DMS 273 (cell line): ENCODE results near the gene ZC4H2.
"Not testable (repeated sequence)": the region's sequence is repeated elsewhere in the genome, so short reads cannot be mapped to it uniquely, and the experiment has no call there.

Experiments used
- DNase-seq: peaks from one replicate; lab custom pipeline; 2025; ENCODE audit not compliant: unreplicated experiment; lab: John Stamatoyannopoulos, UW

The ZC4H2 gene, protein sequence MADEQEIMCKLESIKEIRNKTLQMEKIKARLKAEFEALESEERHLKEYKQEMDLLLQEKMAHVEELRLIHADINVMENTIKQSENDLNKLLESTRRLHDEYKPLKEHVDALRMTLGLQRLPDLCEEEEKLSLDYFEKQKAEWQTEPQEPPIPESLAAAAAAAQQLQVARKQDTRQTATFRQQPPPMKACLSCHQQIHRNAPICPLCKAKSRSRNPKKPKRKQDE

DNA sequence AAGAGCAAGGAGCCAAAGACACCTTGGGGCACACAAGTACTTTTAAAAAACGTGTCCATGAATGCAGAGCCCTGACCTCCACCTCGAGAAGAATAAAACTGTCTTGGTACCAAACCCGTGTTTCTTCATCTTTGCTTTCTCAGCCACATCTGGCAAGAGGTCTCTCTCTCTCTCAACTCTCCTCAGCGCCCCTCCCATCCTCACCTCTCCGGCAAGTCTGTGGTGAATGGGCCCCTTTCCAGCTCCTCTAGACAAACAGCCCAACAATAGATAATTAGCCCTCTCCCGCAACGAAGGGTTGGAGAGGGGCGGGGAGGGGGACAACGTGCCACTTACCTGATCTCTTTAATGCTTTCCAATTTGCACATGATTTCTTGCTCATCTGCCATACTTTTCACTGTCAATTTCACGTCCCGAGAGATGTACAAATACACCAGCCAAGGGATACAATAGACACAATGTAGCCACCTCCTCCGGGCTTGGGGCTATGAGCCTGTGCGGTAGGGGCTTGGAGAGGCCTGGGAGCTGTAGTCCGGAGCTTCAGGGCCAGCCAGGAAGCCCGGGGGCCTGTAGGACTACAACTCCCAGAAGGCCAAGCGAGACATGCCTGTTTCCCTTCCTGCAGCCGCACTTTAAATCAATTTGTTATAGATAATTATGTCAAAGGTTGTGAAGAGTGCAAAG, at the start of gene ZC4H2:
ZC4H2 (minus strand) TSS at position 462 of the 684 bp plus-strand sequence; CDS start at position 389, 73 bp downstream.
- peak; percentile 80 for DNase-seq

DNA sequence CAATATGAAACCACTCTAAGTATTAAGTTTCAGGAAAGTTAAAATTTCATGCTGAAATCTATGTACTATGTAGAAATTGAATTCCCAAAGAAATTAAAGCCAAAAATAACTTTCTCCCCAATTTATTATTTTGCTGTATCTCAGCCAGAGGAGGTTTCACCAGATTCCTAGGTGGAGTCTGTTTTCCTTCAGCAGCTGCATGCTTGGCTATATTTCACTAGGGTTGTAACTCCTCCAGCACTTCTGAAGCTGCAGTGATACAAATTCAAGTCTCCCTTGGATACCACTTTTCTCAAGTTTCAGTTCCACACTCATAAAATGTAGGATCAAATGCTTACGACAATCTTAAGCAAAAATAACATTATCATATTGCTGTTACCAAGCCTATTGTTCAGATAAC, 41.2 kb upstream of the ZC4H2 start:
- DNase-seq: no peak

DNA sequence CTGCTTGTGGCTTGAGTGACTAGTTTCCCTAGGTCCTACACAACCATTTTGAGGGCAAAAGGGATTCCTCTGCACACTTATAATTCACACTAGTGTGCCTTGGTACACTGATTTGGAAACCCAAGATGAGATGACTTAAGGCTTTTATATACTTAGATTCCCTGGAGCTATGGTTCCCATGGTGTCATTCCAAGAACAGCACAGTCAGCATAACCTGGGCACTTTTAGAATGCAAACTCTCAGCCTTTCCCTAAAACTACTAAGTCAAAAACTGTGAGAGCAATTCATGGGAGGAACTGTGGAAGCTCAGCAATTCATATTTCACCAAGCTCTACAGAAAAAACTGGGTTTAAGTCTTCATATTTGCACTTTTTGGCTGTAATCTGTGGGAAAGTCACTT, 38.0 kb upstream of the ZC4H2 start:
- DNase-seq: no peak

DNA sequence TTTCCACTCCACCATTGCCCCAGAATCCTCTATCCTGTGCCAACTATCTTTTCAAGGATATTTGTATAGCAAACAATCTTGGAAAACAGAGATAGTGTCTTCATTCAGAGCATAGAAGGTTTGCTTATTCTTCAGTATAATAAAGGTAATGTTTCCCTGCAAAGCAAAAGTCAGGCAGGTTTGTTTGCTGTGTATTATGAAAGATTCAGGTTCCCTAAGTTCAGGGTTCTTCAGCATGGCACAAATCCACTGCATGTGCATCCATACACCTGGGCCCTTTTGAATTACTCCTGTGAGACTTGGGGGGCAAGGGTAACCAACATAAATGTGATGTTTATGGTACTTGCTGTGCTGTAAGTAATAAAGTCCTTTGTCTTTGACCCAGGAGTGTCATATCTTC, 33.2 kb upstream of the ZC4H2 start:
- no peak for DNase-seq

DNA sequence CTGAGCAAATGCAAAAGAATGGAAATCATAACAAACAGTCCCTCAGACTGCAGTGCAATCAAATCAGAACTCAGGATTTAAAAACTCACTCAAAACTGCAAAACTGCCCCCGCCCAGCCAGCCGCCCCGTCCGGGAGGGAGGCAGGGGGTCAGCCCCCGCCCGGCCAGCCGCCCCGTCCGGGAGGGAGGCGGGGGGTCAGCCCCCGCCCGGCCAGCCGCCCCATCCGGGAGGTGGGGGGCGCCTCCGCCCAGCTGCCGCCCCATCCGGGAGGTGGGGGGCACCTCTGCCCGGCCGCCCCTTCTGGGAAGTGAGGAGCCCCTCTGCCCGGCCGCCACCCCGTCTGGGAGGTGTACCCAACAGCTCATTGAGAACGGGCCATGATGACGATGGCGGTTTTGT, 26.0 kb upstream of the ZC4H2 start:
- DNase-seq: not testable (repeated sequence)

DNA sequence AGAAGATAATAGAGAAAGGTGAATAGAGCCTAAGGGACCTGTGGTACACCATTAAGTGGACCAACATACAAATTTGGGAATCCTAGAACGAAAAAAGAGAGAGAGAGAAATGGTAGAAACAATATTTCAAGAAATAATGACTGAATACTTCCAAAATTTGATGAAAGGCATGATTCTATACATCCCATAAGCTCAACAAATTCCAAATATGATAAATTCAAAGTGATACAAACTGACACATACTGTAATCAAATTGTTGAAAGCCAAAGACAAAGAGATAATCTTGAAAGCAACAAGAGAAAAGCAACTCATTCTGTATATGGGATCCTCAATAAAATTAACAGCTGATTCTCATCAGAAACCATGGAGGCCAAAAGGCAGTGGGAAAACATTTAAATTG, 20.6 kb upstream of the ZC4H2 start:
- no peak for DNase-seq

DNA sequence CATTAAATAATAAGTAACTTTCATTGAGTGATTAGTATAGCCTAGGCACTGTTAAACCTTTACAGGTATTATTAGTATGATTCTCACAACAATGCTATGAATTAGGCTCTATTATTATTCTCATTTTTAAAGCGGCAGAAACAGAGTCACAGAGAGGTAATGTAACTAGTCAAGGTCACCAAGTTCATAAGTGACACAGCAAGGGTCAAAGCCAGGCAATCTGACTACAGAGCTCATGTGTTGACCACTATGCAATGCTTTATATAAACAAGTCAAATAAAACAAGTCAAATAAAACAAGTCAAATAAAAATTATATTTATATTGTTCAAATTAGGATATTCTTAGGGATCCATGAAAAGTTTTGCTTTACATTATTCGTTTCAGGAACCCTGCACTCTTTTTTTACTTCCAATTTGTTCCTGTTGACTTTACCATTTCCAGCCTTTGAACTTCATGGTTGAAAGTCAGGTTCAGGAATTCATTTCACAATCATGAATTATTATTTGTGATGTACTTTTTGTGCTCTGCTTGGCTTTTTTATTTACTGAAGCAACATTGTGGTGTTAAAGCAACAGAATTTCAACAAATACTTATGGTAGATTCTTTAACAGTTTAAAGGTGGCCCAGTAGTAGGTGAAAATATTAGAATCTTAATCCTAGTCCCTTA, 18.0 kb upstream of the ZC4H2 start:
- DNase-seq: no peak

DNA sequence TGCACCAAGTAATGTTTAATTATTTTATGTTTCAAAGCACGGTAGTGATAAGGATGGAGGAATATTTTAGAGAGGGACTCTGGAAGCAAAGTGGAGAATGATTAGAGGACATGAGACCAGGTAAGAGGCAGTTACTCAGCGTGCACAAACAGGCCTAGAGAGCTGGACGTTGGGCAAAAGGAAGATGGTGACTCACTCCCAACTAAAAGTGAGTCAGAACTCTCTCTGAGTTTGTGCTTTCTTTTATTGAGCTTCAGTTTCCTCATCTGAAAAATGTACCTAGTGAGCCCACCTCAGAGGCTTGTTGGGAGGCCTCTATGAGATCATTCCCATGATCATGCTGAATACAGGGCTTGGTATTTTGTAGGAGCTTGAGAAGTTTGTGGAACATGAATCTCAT, 1.6 kb upstream of the ZC4H2 start:
- DNase-seq: no peak

DNA sequence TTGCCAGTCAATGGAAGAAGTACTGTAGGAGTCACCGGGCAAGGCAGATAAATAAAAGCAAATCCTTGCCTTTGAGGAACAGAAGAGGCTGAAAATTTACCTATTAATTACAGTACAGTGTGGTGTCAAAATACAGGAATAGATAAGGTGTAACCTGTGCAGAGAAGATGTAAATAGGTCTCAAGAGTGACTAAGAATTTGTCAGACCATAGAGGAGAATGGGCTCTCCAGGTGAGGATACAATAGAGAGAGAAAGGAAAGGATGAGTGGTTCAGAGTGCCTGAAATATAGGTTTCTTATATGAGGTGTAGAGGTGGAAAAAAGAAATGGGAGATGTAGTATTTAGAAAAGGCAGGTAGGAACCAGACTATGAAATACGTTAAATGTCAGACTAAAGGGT, 801 bp upstream of the ZC4H2 start:
- DNase-seq: no peak

DNA sequence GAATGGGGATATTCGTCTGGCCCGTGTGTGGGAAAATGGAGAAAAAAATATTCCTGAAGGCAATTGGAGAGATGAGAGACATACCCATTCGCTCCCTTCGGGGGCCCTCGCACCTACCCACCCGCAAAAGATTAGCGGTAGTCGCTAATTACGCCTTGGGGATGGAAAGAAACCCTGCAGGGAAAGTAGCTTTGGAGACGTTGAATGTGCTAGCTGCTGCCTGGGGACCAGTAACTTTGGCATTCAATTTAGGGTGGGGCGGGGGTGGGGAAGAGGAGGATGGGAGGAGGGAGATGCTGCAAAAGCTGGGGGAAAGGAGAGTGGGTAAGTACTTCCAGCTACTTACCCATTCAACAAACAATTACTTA, 407 bp upstream of the ZC4H2 start:
- no peak for DNase-seq

DNA sequence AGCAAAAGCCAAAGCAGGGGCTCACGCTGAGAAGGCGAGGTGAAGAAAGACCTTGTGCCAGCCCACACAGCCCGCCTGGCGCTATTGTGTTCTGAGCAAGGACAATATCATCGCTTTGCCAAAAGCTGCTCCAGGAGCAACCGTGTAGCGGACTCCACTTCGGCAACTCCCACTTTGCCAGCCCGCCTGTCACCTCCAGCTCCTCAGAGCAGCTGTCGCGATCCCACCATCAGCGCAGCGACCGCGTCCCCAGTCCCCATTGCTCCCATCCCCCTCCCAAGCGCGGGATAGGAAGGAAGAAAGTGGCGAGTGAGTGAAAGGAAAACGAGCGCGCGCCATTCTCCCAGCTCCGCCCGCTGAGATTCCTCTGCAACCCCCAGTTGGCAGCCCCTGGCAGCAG, 759 bp downstream of the ZC4H2 start:
- peak; percentile 68 for DNase-seq

DNA sequence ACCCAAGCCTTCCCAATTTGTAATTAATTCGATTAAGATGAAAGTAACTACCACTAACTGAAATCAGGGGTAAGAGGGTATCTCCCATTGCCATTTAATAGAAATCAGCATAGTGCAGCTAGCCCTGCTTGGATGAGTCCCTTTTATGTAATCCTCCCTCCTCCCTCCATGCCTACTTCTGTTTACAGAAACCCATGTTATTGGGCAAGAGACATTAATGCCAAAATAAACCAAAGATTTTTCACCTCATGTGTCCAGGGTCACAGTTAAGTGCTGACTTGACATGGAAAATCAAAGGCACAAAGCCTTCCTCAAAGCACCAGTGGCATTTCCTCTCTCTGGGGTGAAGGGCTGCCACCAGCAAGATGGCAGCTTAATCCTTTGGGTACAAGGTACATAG, 50.8 kb downstream of the ZC4H2 start:
- no peak for DNase-seq

DNA sequence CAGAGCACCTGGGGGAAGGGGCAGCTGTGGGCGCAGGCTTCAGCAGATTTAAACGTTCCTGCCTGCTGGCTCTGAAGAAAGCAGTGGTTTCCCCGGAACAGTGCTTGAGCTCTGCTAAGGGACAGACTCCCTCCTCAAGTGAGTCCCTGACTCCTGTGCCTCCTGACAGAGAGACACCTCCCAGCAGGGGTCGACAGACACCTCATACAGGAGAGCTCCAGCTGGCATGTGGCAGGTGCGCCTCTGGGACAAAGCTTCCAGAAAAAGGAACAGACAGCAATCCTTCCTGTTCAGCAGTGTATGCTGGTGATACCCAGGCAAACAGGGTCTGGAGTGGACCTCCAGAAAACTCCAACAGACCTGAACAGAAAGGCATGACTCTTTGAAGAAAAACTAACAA, 68.1 kb downstream of the ZC4H2 start:
- DNase-seq: no peak

DNA sequence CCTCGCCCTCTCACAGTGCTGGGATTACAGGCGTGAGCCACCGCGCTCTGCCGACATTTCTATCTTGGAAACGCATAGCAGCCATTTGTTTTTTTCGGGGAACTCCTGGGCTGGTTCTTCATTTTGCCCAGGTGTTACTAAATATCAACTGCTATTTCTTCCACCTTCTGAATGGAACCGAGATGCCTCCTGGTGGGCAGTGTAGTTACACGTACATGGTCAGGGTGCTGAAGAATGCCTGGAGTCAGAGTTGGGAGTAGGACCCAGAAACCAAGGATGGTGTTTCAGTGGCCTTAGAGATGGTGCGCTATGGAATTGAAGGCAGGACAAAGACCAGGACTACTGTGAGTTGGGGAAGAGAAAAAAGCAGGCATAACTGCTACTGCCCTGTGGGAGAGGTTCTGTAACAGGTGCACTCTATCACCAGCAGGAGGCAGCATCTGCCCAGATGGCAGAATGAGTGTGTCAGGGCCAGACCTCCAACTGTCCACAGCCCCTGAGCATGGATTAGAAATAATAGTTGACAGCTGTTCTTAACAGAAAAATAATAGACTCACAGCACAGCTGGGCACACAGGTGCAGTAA, 81.7 kb downstream of the ZC4H2 start:
- peak; percentile 80 for DNase-seq

DNA sequence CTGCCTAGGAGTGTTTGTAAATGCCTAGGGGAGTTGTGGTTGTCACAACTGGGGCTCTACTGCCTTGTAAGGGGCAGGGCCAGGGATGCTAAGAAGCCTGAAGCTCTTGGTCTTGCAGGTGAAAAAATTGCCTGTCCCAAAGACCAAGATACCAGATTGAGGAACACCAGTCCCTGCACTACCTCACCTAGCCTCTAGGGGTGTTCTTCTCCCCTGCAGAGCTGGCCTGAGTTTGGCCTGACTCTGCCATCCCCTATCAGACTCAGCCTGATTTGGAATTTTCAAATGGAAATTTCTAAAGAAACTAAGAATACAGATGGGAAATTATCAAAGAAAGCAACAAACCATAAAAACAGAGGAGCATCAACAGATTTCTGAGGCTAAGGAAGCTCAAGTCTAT, 90.4 kb downstream of the ZC4H2 start:
- DNase-seq: peak; percentile 55

DNA sequence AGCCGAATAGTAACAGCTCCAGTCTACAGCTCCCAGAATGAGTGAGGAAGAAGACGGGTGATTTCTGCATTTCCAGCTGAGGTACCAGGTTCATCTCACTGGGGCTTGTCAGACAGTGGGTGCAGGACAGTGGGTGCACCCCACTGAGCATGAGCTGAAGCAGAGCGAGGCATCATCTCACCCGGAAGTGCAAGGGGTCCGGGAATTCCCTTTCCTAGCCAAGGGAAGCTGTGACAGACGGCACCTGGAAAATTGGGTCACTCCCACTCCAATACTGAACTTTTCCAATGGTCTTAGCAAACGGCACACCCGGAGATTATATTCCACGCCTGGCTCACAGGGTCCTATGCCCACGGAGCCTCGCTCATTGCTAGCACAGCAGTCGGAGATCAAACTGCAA, 97.5 kb downstream of the ZC4H2 start:
- not testable (repeated sequence) for DNase-seq

DNA sequence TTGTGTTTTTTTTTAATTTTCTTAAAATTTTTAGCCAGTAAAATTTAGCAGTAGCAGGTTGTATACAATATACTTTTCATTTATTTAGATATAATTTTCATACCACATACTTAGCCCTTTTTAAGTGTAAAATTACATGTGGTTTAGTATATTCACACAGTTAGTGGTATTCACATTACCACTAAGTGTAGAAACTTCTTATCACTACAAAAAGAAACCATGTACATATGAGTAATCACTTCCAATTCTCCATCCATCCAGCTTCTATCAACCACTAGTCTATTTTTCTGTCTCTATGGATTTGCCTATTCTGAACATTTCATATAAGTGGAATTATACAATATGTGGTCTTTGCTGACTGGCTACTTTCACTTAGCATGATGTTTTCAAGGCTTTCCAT, 109.0 kb downstream of the ZC4H2 start:
- DNase-seq: no peak
